Measurements from ENCODE around the gene UBD. TPM values are rescaled to one million over a fixed set of nuclear protein-coding genes. Genes with fewer than 3 reads are reported as not detected.

Gene UBD
- total and polyA plus RNA-seq, 10 of the 15 experiments (the other 5 are each of a cell fraction or from before 2014, with no cell fraction given) = 23.4 to 101 (median 35.7) TPM

DNA sequence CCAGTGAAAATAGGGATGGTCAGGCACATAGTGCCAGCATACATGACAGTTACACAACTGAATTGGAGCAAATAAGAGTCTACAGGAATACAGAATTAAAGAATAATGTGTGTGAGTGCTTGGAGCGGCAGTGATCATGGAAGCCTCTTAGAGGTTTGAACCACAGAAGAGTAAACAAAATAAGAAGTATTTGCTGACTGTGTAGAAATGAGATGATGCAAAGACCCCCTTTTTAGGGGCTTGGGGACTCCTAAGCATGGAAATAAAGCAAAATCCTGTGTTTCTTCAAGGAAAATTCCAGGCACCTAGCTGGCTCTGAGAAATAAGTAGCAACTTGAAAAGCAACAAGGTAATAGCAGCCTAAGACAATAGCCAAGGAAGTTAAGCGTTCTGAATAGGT, 32.1 kb upstream of the UBD start:
- WGBS (ENCODE audit: insufficient coverage, insufficient replicate concordance, low lambda C conversion rate, missing lambda C conversion rate) = 42% methylated on average over 2 of the region's 2 CpGs
- POLR2A ChIA-PET = no interaction called here

More for the DNA sequence above, 32.1 kb upstream of the UBD start:
- no peak overlapping the region for H2AFZ ChIP-seq (ENCODE audit: control insufficient read depth, low read depth, low read length)
- no peak overlapping the region for H3K9ac ChIP-seq (ENCODE audit: control insufficient read depth, insufficient read depth, low read length)
- TF ChIP-seq, protein P1, sequence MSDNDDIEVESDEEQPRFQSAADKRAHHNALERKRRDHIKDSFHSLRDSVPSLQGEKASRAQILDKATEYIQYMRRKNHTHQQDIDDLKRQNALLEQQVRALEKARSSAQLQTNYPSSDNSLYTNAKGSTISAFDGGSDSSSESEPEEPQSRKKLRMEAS (IDR thresholded peaks at IDR 0.05; ENCODE audit: low read depth, low read length) = no peak
- TF ChIP-seq NR2F1 (conservative IDR thresholded peaks at IDR 0.05) (no peak), TCF12 (IDR thresholded peaks at IDR 0.05; ENCODE audit: low read depth, low read length) (no peak), EGR1 (IDR thresholded peaks at IDR 0.05; ENCODE audit: borderline replicate concordance in 1 of 2, low read depth in 2 of 2, low read length in 2 of 2) (no peak), TCF3 (IDR thresholded peaks at IDR 0.05; ENCODE audit: borderline replicate concordance, insufficient read depth, low read depth, low read length) (no peak), FOXK2 (IDR thresholded peaks at IDR 0.05) (no peak), FOS (IDR thresholded peaks at IDR 0.05; ENCODE audit: borderline replicate concordance, extremely low read depth, insufficient read length) (no peak), TAF1 (IDR thresholded peaks at IDR 0.05; ENCODE audit: borderline replicate concordance, low read depth, low read length) (no peak), NFIC (IDR thresholded peaks at IDR 0.05; ENCODE audit: low read depth, low read length) (no peak)
- TF ChIP-seq, protein P2, sequence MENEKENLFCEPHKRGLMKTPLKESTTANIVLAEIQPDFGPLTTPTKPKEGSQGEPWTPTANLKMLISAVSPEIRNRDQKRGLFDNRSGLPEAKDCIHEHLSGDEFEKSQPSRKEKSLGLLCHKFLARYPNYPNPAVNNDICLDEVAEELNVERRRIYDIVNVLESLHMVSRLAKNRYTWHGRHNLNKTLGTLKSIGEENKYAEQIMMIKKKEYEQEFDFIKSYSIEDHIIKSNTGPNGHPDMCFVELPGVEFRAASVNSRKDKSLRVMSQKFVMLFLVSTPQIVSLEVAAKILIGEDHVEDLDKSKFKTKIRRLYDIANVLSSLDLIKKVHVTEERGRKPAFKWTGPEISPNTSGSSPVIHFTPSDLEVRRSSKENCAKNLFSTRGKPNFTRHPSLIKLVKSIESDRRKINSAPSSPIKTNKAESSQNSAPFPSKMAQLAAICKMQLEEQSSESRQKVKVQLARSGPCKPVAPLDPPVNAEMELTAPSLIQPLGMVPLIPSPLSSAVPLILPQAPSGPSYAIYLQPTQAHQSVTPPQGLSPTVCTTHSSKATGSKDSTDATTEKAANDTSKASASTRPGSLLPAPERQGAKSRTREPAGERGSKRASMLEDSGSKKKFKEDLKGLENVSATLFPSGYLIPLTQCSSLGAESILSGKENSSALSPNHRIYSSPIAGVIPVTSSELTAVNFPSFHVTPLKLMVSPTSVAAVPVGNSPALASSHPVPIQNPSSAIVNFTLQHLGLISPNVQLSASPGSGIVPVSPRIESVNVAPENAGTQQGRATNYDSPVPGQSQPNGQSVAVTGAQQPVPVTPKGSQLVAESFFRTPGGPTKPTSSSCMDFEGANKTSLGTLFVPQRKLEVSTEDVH (IDR thresholded peaks at IDR 0.05; ENCODE audit: low read depth, partially characterized antibody) = no peak
- TF ChIP-seq, protein P3, sequence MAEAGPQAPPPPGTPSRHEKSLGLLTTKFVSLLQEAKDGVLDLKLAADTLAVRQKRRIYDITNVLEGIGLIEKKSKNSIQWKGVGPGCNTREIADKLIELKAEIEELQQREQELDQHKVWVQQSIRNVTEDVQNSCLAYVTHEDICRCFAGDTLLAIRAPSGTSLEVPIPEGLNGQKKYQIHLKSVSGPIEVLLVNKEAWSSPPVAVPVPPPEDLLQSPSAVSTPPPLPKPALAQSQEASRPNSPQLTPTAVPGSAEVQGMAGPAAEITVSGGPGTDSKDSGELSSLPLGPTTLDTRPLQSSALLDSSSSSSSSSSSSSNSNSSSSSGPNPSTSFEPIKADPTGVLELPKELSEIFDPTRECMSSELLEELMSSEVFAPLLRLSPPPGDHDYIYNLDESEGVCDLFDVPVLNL (IDR thresholded peaks at IDR 0.05; ENCODE audit: low read depth, low read length) = no peak
- no peaks in the 10 kb centered on the region for H3K36me3 ChIP-seq (ENCODE audit: control insufficient read depth in 2 of 2, insufficient read depth in 2 of 2, low read length in 1 of 2)
- DNase-seq (ENCODE audit: low read depth, low spot score) = no peak
- no peak for ATAC-seq
- H3K4me2 ChIP-seq (ENCODE audit: control insufficient read depth, insufficient read depth) = no peak overlapping the region
- BruUV-seq (replicated peaks) = no TSS peak
- in situ Hi-C loops (cut with MboI) (loop anchor here (10.0 kb wide), 1 partner anchor 897 kb away; no protein-coding TSS in a partner anchor), intact Hi-C loops (cut with micrococcal nuclease; ENCODE audit: unreplicated experiment) (no loop called here)
- CTCF ChIA-PET = no interaction called here
- no peaks in the 10 kb centered on the region for H3K4me1 ChIP-seq (ENCODE audit: control insufficient read depth, insufficient read depth, low read length)
- H3K79me2 ChIP-seq (ENCODE audit: control insufficient read depth, insufficient read depth, low read length) = no peaks in the 10 kb centered on the region
- SMC1A ChIA-PET (ENCODE audit: uncharacterized antibody, unreplicated experiment) = no interaction called here
- H3K4me3 ChIP-seq = no peak overlapping the region
- H4K20me1 ChIP-seq (ENCODE audit: control insufficient read depth, insufficient read depth) = no peaks in the 10 kb centered on the region
- RAD21 ChIA-PET (ENCODE audit: unreplicated experiment) = no interaction called here
- no peak for FAIRE-seq
- H3K27me3 ChIP-seq (replicated peaks in 1 of 2; ENCODE audit: control insufficient read depth in 2 of 2, insufficient read depth in 2 of 2, low read length in 1 of 2) = no peaks in the 10 kb centered on the region; a peak in 1 of 4 replicates
- no peak overlapping the region for H3K27ac ChIP-seq (ENCODE audit: control insufficient read depth, insufficient read depth)
- H3K9me3 ChIP-seq (replicated peaks; ENCODE audit: control insufficient read depth, insufficient read depth, low read length) = no peaks in the 10 kb centered on the region

Data from GM12878 (cell line).